BE2C (cell line): ENCODE results near the gene TCFL5.

ENCODE experiments used
- DNase-seq: peaks from one replicate; pipeline ENCODE4 v3.0.0-alpha.2; 2020
- H3K27me3 ChIP-seq: fragments of 250-450 bp; sonication (Bioruptor Pico); 2 replicates; pipeline ENCODE4 v1.5.1; 2020; ENCODE audit warnings: mild to moderate bottlenecking
- H3K36me3 ChIP-seq: fragments of 250-450 bp; sonication (Bioruptor Pico); 2 replicates; pipeline ENCODE4 v1.5.1; 2020; ENCODE audit warnings: mild to moderate bottlenecking
- H3K4me1 ChIP-seq: fragments of 250-450 bp; sonication (Bioruptor Pico); 2 replicates; pipeline ENCODE4 v1.5.1; 2020
- H3K4me3 ChIP-seq: 2 replicates; pipeline ENCODE4 v1.5.1; 2011; ENCODE audit warnings: low read depth, low read length
- H3K9me3 ChIP-seq: fragments of 250-450 bp; sonication (Bioruptor Pico); 2 replicates; pipeline ENCODE4 v1.5.1; 2020
- CTCF ChIP-seq: IDR thresholded peaks from 2 replicates; pipeline ENCODE4 v1.5.1; 2012; ENCODE audit warnings: mild to moderate bottlenecking, low read depth, low read length

TCFL5 gene

DNA sequence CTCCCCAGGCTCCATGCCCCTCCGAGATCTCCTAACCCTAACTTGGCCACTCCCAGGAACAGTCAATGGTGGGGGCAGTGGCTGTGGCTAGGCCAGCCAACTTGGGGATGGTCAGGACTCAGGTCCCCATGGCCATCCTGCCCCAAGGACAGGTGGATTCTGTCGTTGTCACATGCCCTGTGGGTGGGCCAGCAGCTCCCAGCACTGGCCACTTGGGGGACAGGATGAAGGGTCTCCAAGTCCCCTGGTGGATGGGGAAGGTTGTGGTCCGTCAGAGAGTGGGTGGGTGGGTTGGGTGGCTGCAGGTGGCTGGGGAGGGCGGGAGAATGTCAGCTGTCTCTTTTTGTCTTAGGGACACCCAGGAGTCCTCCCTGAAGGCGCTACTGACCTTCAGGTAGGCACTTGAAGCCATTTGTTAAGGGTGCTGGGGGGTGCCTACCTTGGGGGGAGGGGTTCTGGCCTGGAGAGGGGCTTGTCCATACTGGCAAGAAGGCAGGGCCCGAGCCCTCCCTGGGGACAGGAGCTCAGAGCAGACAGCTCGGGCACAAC lies 39.3 kb downstream of the TCFL5 start:
- peaks cover 1% of the 10 kb centered on the region for H3K27me3 ChIP-seq
- no peak for TF ChIP-seq CTCF
- H3K4me1 ChIP-seq = peaks cover 34% of the 10 kb centered on the region
- no peaks in the 10 kb centered on the region for H3K9me3 ChIP-seq
- no peak for DNase-seq
- no peaks in the 10 kb centered on the region for H3K36me3 ChIP-seq
- H3K4me3 ChIP-seq = no peak overlapping the region

DNA sequence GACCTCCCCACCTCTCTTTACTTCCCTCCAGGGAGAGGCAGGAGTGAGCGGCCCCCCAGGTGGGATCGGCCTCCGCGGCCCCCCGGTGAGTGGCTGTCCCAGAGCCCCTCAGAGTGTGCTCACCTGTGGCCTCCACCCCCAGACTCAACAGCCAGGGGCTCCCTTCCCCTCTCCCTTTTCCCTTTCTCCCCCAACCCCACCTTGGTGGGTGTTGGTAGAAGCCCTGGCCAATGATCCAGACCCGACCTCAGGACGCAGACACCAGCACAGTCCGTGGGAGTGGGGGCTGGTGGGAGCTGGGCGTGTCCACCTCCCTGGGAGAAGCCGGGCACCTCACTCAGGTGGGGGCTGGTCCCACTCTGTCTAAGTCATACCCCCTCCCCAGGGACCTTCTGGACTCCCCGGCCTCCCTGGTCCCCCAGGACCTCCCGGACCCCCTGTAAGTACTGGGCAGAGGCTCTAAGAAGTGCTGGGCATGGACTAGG lies 39.9 kb downstream of the TCFL5 start:
- no peak overlapping the region for H3K4me3 ChIP-seq
- peaks cover 5% of the 10 kb centered on the region for H3K27me3 ChIP-seq
- peaks cover 34% of the 10 kb centered on the region for H3K4me1 ChIP-seq
- TF ChIP-seq CTCF = no peak
- H3K9me3 ChIP-seq = no peaks in the 10 kb centered on the region
- H3K36me3 ChIP-seq = no peaks in the 10 kb centered on the region
- DNase-seq = no peak

- Histone ChIP-seq H3K4me3 (no peak overlapping the region), H3K27me3 (peaks cover 10% of the 10 kb centered on the region), H3K36me3 (no peaks in the 10 kb centered on the region), H3K9me3 (no peaks in the 10 kb centered on the region), H3K4me1 (peaks cover 34% of the 10 kb centered on the region)
- TF ChIP-seq CTCF = no peak
- DNase-seq = no peak
These were observed 40.5 kb downstream of the TCFL5 start for GRCh38 chr20:62820962-62821725.

DNA sequence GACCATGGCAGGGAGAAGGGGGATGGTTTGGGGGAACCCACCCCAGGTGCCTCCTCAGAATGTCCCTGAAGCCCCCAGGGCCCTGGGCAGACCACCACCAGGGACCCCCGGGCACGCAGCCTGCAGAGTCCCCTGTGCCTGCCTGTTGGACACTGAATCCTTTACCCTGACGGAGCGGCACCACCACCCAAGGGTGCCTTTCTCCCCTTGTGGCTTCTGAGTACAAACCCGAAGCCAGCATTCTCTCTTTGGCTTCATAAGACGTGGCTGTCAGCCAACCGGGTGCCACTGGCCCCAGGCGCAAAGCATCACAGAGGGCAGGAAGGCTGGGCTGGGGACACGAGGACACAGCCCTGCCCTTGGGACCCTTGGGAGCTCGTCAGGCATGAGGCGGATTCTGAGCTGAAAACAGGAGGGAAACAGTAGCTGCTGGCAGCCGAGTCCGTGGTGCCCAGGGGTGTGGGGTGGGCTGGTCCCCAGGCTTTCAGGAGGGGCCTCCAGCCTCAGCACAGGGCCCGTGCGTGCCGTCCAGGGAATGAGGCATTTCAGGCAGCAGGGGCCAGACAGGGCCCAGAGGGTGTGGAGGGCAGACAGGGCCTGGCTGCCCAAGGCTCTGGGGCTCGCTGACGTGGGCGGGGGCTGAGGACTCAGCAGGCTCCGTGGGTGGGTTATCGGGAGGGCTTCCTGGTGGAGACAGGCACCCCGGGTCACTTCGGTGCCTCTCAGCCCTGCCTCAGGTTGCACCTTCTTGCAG lies 41.2 kb downstream of the TCFL5 start:
- H3K27me3 ChIP-seq = peaks cover 12% of the 10 kb centered on the region
- H3K36me3 ChIP-seq = no peaks in the 10 kb centered on the region
- no peak for TF ChIP-seq CTCF
- peak; percentile 49 for DNase-seq
- no peak overlapping the region for H3K4me3 ChIP-seq
- peaks cover 34% of the 10 kb centered on the region for H3K4me1 ChIP-seq
- H3K9me3 ChIP-seq = no peaks in the 10 kb centered on the region

DNA sequence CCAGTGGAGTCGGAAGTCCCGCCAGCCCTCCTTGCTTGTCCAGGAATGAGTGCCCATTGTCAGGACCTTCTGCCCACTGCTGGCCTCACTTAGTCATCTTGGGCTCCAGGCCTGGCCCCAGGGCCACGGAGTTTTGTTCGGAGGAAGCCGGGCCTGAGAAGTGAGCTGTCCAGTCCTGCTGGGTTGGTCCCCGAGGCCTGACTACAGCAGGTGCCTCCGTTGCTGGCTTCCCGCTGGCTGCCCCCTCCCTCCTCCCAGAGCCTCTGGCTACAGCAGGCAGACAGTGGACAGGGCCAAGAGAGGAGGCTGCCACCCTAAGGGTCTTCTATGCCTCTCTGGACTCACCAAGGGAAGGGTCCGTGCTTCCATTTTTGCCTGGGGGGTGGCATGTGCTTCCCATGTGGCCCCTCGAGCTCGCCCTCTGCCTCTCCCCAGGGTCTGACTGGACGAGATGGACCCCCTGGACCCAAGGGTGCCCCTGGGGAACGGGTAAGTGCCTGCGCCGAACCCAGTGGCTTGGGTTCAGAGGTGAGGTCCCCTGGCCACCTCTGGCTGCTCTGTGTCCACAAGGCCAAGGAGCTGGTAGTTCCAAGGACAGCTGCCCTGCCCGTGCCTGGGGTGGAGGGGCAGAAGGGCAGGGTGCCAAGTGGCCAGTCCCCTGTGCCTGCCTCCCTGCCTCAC lies 42.0 kb downstream of the TCFL5 start:
- no peak for DNase-seq

More for the DNA sequence above, 42.0 kb downstream of the TCFL5 start:
- no peaks in the 10 kb centered on the region for H3K9me3 ChIP-seq
- H3K27me3 ChIP-seq = peaks cover 12% of the 10 kb centered on the region
- H3K4me1 ChIP-seq = peaks cover 33% of the 10 kb centered on the region
- H3K36me3 ChIP-seq = no peaks in the 10 kb centered on the region
- TF ChIP-seq CTCF = no peak
- H3K4me3 ChIP-seq = no peak overlapping the region
